ENCODE results near the gene KERA. TPM values are rescaled to one million over a fixed set of nuclear protein-coding genes. Genes with fewer than 3 reads are reported as not detected.
A peak's percentile ranks its signal among the peaks of the same experiment; 100 is the strongest.

Gene KERA
- total and polyA plus RNA-seq, 2 of the 4 experiments (the other 2 are of a cell fraction) = not detected

DNA sequence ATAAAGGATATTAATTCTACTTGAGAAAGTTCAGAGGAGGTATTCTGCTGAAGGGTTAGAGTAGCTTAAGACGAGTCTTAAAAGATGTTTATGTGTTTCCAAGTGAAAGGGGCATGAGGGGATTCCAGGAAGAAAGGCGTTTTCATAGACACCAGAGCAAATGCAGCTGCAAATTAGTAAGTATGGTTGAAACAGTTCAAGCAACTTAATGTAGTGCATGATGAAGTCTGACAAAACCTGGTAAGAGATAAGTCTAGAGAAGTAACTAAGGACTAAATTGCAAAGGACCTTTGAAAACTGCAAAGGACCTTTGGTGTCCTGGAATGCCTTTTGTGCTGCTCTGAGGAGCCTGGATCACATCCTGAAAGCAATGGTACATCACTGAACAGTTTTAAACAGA lies 42.0 kb upstream of the KERA start (continued):
- no peak for TF ChIP-seq POLR2A (IDR thresholded peaks at IDR 0.05; ENCODE audit: low read depth, low read length)

DNA sequence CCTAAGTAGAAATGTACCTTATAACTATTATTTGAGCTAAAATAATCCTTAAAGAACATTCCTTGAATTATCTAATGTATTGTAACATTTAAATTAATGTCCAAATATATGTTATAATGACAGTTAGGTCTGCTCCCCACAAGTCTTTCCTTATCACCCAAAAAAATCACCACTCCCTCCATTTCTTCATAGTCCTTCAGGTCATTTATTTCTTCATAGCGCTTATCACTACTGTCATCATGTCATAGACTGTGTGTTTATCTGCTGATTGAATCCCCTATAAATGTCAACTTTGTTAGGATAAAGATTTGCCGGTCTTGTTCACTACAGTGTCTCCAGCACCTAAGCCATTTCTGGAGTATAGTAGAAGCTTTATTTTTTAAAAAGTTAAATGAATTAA lies 41.5 kb upstream of the KERA start:
- ChIA-PET POLR2A (ENCODE audit: unreplicated experiment) (interaction anchor here (0.6 kb wide), 2 partner anchors 32 to 1446 kb away, joined by 3 read pairs; no protein-coding TSS in a partner anchor), CTCF (interaction anchor here (1.0 to 1.3 kb wide), 2 partner anchors 9 to 11 kb away, joined by 3 read pairs; no protein-coding TSS in a partner anchor)
- H3K9me1 ChIP-seq (ENCODE audit: insufficient read depth, low read length) = no peaks in the 10 kb centered on the region
- H2AFZ ChIP-seq (replicated peaks; ENCODE audit: low read length, poor library complexity) = no peak overlapping the region
- no peak overlapping the region for H2AK5ac ChIP-seq (ENCODE audit: low read depth, low read length)
- BruUV-seq (replicated peaks) = no TSS peak
- no peak overlapping the region for H3K56ac ChIP-seq (ENCODE audit: extremely low read depth, insufficient read depth, low read length)
- DNase-seq = no peak
- H3K36me3 ChIP-seq (ENCODE audit: control insufficient read depth, insufficient read depth, low read length) = peaks cover 2% of the 10 kb centered on the region; the same call in 1 of the 2 replicates
- no peak overlapping the region for H3K14ac ChIP-seq (replicated peaks; ENCODE audit: low read depth, low read length)
- no peaks in the 10 kb centered on the region for H3K9me3 ChIP-seq (ENCODE audit: control insufficient read depth, insufficient read depth, low read length)
- H3K4ac ChIP-seq (ENCODE audit: low read depth, low read length) = no peak overlapping the region; the same call in 1 of the 2 replicates
- no peak; the same call in 1 of the 2 replicates for ATAC-seq (ENCODE audit: low read depth)
- H3K27me3 ChIP-seq (ENCODE audit: control insufficient read depth, insufficient read depth, low read length) = no peaks in the 10 kb centered on the region
- no peak overlapping the region; the same call in 1 of the 2 replicates for H2BK120ac ChIP-seq (ENCODE audit: low read depth, low read length)
- H4K20me1 ChIP-seq (ENCODE audit: insufficient read depth, low read length) = no peaks in the 10 kb centered on the region
- H4K8ac ChIP-seq (ENCODE audit: low read depth in 2 of 2, low read length in 2 of 2) = no peak overlapping the region
- peak overlapping the region; percentile 74 for H2BK5ac ChIP-seq (ENCODE audit: low read depth, low read length, poor library complexity, severe bottlenecking)
- H3K4me2 ChIP-seq (ENCODE audit: low read depth, low read length) = peak overlapping the region; percentile 37; the same call in 1 of the 2 replicates
- peak overlapping the region; percentile 15; the same call in 1 of the 2 replicates for H4K5ac ChIP-seq (ENCODE audit: low read depth, low read length)
- no peak overlapping the region for H3K9ac ChIP-seq (ENCODE audit: low read depth, low read length)
- H3K18ac ChIP-seq (ENCODE audit: low read depth, low read length) = peak overlapping the region; percentile 42
- H3K79me1 ChIP-seq (ENCODE audit: low read depth in 1 of 2, low read length in 2 of 2) = no peaks in the 10 kb centered on the region
- H2BK20ac ChIP-seq (ENCODE audit: low read depth, low read length) = peak overlapping the region; percentile 3; the same call in 1 of the 2 replicates
- peak overlapping the region; percentile 41; the same call in 1 of the 2 replicates for H3K27ac ChIP-seq (ENCODE audit: insufficient read depth, low read length)
- no peak overlapping the region for H3K23ac ChIP-seq (ENCODE audit: low read depth, low read length)
- H4K91ac ChIP-seq (ENCODE audit: insufficient read depth, low read depth, low read length) = no peak overlapping the region
- in situ Hi-C loops (cut with MboI; ENCODE audit: low sequenced_read_pairs) = no loop called here
- no peak overlapping the region for H3K4me3 ChIP-seq (ENCODE audit: insufficient read depth, low read depth, low read length)
- dilution Hi-C loops (cut with HindIII; ENCODE audit: low sequenced_read_pairs, unreplicated experiment) = no loop called here
- peaks cover 5% of the 10 kb centered on the region for H3K4me1 ChIP-seq (ENCODE audit: control insufficient read depth, insufficient read depth, low read length)
- H2AK9ac ChIP-seq (replicated peaks; ENCODE audit: low read depth, low read length, poor library complexity) = no peak overlapping the region
- peak overlapping the region; percentile 22; the same call in 1 of the 3 replicates for H2BK15ac ChIP-seq (ENCODE audit: low read depth, low read length)
- WGBS, 2 experiments (ENCODE audit: extremely low coverage in 2 of 2, insufficient read length in 1 of 2) = no CpG with 5 or more reads among the region's 2 CpGs
- intact Hi-C loops (cut with micrococcal nuclease) = no loop called here
- TF ChIP-seq, protein P1, sequence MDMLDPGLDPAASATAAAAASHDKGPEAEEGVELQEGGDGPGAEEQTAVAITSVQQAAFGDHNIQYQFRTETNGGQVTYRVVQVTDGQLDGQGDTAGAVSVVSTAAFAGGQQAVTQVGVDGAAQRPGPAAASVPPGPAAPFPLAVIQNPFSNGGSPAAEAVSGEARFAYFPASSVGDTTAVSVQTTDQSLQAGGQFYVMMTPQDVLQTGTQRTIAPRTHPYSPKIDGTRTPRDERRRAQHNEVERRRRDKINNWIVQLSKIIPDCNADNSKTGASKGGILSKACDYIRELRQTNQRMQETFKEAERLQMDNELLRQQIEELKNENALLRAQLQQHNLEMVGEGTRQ (IDR thresholded peaks at IDR 0.05; ENCODE audit: low read depth, low read length) = no peak
- TF ChIP-seq RAD21 (IDR thresholded peaks at IDR 0.05; ENCODE audit: low read length) (no peak), POLR2A (IDR thresholded peaks at IDR 0.05; ENCODE audit: low read depth, low read length) (no peak), CEBPB (IDR thresholded peaks at IDR 0.05; ENCODE audit: low read depth, low read length) (no peak), MXI1 (IDR thresholded peaks at IDR 0.05; ENCODE audit: borderline replicate concordance, low read depth, low read length) (no peak), MAZ (IDR thresholded peaks at IDR 0.05; ENCODE audit: borderline replicate concordance, low read depth, low read length) (no peak), RCOR1 (IDR thresholded peaks at IDR 0.05; ENCODE audit: insufficient replicate concordance, low read length) (no peak), FOS (IDR thresholded peaks at IDR 0.05; ENCODE audit: low read depth, low read length) (no peak), RFX5 (IDR thresholded peaks at IDR 0.05; ENCODE audit: low read depth, low read length) (no peak), SMC3 (IDR thresholded peaks at IDR 0.05; ENCODE audit: low read depth, low read length) (no peak), NFE2L2 (IDR thresholded peaks at IDR 0.05; ENCODE audit: low read depth, low read length) (no peak), MAFK (IDR thresholded peaks at IDR 0.05; ENCODE audit: low read depth, low read length) (no peak)
- TF ChIP-seq, protein P2, sequence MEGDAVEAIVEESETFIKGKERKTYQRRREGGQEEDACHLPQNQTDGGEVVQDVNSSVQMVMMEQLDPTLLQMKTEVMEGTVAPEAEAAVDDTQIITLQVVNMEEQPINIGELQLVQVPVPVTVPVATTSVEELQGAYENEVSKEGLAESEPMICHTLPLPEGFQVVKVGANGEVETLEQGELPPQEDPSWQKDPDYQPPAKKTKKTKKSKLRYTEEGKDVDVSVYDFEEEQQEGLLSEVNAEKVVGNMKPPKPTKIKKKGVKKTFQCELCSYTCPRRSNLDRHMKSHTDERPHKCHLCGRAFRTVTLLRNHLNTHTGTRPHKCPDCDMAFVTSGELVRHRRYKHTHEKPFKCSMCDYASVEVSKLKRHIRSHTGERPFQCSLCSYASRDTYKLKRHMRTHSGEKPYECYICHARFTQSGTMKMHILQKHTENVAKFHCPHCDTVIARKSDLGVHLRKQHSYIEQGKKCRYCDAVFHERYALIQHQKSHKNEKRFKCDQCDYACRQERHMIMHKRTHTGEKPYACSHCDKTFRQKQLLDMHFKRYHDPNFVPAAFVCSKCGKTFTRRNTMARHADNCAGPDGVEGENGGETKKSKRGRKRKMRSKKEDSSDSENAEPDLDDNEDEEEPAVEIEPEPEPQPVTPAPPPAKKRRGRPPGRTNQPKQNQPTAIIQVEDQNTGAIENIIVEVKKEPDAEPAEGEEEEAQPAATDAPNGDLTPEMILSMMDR (conservative IDR thresholded peaks at IDR 0.05; ENCODE audit: low read depth, low read length) = no peak
- TF ChIP-seq, protein P3, sequence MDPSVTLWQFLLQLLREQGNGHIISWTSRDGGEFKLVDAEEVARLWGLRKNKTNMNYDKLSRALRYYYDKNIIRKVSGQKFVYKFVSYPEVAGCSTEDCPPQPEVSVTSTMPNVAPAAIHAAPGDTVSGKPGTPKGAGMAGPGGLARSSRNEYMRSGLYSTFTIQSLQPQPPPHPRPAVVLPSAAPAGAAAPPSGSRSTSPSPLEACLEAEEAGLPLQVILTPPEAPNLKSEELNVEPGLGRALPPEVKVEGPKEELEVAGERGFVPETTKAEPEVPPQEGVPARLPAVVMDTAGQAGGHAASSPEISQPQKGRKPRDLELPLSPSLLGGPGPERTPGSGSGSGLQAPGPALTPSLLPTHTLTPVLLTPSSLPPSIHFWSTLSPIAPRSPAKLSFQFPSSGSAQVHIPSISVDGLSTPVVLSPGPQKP (IDR thresholded peaks at IDR 0.05; ENCODE audit: borderline replicate concordance, low read depth, low read length) = no peak

Measured in IMR-90 (cell line).